ENCODE data around the gene NKAIN2.
"Not testable (repeated sequence)": the region's sequence is repeated elsewhere in the genome, so short reads cannot be mapped to it uniquely, and the experiment has no call there.

NKAIN2 gene

GRCh38 chr6:124226396-124226795 lies 422.7 kb downstream of the NKAIN2 start:
- DNase-seq: no peak

GRCh38 chr6:124233221-124233620 lies 429.6 kb downstream of the NKAIN2 start:
- no peak for DNase-seq

- DNase-seq: no peak
Observed at GRCh38 chr6:124234801-124235200, 431.1 kb downstream of the NKAIN2 start.

- DNase-seq: no peak
Observed at GRCh38 chr6:124237911-124238310, 434.2 kb downstream of the NKAIN2 start.

- DNase-seq: not testable (repeated sequence)
Observed at GRCh38 chr6:124238408-124238807, 434.7 kb downstream of the NKAIN2 start.

DNA sequence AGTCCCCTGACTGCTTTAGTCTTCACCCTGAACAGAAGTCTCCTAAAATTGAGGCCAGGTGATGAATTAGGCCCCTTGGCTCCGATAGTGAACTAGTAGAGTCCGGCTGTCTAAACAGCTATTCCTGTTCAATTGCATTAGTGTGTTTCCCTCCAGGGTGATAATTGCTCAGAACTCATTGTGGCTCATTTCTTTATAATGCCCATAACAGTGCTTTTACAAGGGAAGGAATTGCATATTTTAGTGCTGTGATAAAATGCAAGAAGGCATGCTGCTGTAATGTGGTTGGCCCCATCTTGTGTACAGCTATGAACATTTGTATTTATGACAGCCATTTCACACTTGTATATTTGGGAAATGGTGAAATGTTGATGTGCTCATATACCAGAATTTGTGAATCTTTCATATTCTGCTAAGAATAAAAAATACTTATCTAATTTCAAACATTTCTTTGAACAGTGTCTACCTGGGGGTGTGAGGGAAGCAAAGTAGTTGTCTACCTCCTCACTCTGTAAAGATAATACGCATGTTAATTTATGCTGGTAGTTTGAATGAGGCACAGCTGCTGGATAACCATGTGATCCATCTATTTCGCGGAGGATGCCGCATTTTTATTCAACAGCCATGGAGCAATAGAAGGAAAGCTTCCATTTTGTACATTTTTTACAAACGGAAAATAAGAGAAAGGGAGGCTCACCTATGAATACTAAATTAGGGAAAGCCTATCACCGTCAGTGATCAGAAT lies 451.4 kb downstream of the NKAIN2 start:
- no peak for DNase-seq

DNA sequence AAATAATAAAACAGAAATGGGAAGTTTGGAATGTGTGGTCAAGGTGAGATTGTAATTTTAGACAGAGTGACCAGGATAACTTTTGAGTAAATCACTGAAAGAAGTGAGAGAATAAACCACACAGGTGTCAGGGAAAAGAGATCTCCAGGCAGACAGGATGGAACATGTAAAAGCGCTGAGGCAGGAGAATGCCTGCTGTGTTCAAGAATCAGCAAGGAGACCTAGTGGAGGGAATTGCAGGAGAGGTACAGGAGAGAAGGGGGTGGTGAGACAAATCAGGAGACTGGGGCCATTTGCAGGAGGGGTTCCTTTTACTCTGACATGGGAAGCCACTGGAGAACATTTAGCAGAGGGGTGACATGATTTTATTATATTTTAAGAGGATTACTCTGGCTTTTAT lies 456.7 kb downstream of the NKAIN2 start:
- no peak for DNase-seq

DNA sequence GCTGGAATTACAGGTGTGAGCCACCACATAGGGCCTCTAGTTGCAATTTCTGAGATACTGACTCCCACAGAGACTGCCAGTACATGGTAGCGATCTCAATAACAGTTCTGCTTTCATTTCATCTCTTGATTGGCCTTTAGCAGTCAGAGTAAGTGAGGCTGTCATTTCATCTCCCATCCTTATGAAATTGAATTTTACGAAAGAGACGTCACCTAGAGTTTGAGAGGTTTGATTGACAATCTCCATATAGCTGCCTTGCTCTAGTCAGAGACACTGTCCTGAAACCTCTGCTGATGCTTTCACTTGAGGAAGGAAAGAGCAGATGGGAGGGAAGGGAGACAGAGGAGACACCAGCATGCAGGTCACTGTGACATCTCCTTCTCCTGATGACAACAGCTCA lies 466.1 kb downstream of the NKAIN2 start:
- DNase-seq: no peak

DNA sequence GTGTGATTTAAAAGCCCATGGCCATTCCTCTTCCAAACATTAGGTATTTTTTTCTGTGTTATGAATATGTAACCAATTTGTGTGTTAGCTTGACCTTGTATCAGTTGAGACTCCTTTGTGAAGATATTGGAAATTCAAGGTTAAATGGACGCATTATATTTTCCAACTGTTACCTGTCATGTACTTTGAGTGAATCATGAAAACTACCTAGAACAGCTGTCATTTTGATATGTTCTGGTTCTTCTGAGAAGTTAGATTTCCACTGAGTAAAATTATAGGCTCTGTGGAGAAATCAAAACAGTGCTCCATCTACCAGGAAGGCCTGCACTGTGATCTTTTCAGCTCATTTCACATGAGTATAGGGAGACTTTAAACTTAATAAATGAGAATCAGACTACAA lies 470.0 kb downstream of the NKAIN2 start:
- no peak for DNase-seq

DNA sequence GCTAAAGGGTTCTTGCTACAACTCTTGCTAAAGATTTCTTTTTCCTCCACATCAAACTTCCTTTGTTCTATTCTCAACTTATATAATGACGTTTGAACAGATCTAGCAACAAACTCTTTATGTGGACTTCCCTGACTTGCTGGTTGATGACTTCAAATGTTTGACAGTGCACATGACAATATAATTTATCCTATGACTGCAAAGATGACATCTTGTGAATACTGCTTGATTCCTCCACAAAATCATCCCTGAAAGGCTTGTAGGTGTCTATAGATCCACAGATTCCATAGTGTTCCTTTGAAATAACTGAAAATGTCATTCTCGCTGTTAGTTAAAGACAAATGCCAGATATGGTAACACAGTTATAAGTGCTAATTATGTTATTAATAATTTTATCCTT lies 478.9 kb downstream of the NKAIN2 start:
- DNase-seq: no peak

DNA sequence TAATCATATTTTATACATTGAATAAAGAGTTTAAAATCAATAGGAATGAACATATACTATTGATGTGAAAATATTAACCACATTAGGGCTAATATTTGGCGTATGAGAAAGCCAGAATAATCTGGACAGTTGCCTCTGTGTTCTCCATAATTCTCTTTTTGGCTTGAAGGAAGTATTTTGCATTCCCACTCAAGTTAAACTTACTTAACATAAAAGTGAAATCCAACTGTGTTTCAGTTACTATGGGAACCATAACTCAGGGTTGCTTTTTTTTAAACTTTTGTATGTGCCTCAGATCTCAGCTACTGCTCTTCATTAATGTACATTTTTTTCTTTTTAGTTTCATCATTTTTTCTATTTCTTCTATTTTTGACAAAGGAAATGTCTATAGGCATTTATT lies 479.8 kb downstream of the NKAIN2 start:
- no peak for DNase-seq

GRCh38 chr6:124285146-124285545 lies 481.5 kb downstream of the NKAIN2 start:
- no peak for DNase-seq

DNA sequence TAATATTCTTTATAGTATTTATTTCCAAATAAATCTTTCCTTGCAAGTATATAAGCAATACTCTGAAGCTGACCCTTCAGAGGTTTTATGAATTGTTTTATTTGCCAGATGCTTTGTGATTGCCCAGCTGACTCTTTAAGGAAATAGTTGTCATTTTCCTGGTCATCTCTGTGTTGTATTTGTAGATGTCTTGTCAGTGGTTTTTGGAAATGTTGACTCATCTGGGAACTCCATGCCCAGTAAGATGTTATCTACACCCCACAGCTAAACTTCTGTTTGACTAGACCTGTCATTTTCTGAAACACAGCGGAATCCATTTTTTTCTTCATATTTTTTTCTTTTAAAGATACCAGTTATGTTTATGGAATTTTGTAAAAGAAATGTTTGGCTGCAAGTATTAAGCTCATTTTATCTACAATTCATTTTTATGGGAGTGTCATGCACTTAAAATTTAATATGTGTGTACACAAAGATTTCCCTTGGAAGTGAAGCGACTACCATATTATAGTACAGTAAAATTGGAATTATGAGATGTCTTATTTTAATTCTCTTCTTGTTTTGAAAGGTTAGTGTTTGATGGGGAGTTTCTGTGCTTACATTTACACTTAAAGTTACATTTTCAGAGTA lies 491.0 kb downstream of the NKAIN2 start:
- DNase-seq: no peak

GRCh38 chr6:124297507-124297906 lies 493.8 kb downstream of the NKAIN2 start:
- no peak for DNase-seq

GRCh38 chr6:124298730-124299129 lies 495.1 kb downstream of the NKAIN2 start:
- DNase-seq: no peak

GRCh38 chr6:124300907-124301306 lies 497.2 kb downstream of the NKAIN2 start:
- not testable (repeated sequence) for DNase-seq

- no peak for DNase-seq
Observed at GRCh38 chr6:124303971-124304370, 500.3 kb downstream of the NKAIN2 start.

- DNase-seq: no peak
Observed at GRCh38 chr6:124310139-124310538, 506.5 kb downstream of the NKAIN2 start.

DNA sequence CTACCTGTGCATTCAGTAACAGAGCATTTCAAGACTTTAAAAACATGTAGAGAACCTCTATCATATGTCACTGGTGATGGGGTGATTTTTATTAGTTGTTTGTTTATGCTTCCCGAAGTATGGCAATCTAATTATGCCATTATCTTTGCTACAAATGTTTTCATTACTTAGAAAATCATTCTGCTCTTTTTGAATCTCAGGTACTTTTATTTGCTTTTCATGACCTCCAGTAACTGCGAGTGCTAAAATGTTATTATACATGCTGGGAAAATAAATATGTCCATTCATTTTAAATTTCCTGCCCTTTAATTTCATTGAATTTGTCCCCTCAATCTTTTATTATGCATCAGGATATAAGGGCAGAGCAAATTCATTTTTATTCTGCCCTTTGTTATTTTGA lies 515.7 kb downstream of the NKAIN2 start:
- no peak for DNase-seq

DNA sequence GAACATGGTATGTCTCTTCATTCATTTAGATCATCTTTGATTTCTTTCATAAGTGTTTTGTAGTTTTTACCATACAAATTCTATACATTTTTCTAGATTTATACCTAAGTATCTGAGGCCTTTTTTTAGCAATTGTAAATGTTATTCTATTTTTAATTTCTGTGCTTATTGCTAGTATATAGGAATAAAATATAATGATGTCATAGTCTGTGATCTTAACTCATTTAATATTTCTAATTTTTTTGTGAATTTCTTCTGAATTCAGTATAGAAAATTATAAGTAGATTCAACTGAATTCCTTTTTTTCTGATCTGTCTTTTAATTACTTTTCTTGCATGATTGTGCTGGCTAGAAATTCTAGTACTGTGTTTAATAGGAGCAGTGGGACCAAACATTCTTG lies 520.6 kb downstream of the NKAIN2 start:
- DNase-seq: no peak

DNA sequence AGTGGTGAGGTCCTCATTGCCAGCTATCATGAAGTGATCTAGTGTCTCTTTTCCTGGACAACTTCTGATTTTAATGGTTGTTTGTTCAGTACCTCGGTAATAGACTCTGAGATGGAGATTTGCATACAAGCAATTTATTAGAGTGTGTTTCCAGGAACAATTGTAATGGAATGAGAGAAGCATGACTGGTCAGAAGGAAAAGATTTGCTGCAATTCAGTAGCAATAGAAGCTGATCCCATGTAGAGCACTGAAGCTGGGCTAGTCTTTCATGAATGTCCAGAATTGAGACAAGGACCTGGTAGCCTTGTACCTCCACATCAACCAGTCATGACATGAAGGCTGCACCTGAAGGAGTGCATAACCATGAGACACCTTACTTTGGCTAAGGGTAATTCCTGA lies 526.5 kb downstream of the NKAIN2 start:
- no peak for DNase-seq

GRCh38 chr6:124334359-124334758 lies 530.7 kb downstream of the NKAIN2 start:
- no peak for DNase-seq

GRCh38 chr6:124339610-124340334 lies 536.1 kb downstream of the NKAIN2 start:
- no peak for DNase-seq

- not testable (repeated sequence) for DNase-seq
Observed at GRCh38 chr6:124348339-124348738, 544.7 kb downstream of the NKAIN2 start.
